Neural cell (in vitro differentiated cells): ENCODE data around the gene ADGRD1. TPM values are rescaled to one million over a fixed set of nuclear protein-coding genes. Genes with fewer than 3 reads are reported as not detected.

Experiments used
- H2AFZ ChIP-seq: fragments of 200-600, 300-800 bp; sonication (generic), shearing (Covaris generic); 2 replicates; pipeline ENCODE4 v1.6.0; 2014; ENCODE audit warnings: low read depth, mild to moderate bottlenecking, antibody characterized with exemption, low read length, moderate library complexity
- H3F3A ChIP-seq: fragments of 200-600 bp; shearing (Covaris generic); 2 replicates; pipeline ENCODE4 v1.6.1; 2016; ENCODE audit warnings: mild to moderate bottlenecking, moderate library complexity, mixed read lengths, antibody characterized with exemption, low read length; ENCODE audit not compliant: insufficient read depth, poor library complexity, severe bottlenecking
- H3K27ac ChIP-seq: fragments of 200-600, 300-800 bp; sonication (generic), shearing (Covaris generic); 2 replicates; pipeline ENCODE4 v1.5.1; 2014; ENCODE audit warnings: mild to moderate bottlenecking, low read length, moderate library complexity
- H3K27me3 ChIP-seq: fragments of 300-800, 200-600 bp; sonication (generic), shearing (Covaris generic); 2 replicates; pipeline ENCODE4 v1.6.0; 2014; ENCODE audit warnings: mild to moderate bottlenecking, low read depth, low read length, moderate library complexity; ENCODE audit not compliant: insufficient read depth
- H3K36me3 ChIP-seq: fragments of 300-800, 200-600 bp; sonication (generic), shearing (Covaris generic); 2 replicates; pipeline ENCODE4 v1.5.1; 2014; ENCODE audit warnings: mild to moderate bottlenecking, antibody characterized with exemption, low read length, moderate library complexity; ENCODE audit not compliant: insufficient read depth
- H3K4me2 ChIP-seq: fragments of 300-800, 200-600 bp; sonication (generic), shearing (Covaris generic); 2 replicates; pipeline ENCODE4 v1.6.0; 2014; ENCODE audit warnings: mild to moderate bottlenecking, low read length
- H3K4me3 ChIP-seq: fragments of 300-800, 200-600 bp; sonication (generic), shearing (Covaris generic); 2 replicates; pipeline ENCODE4 v1.5.1; 2014; ENCODE audit warnings: mild to moderate bottlenecking, low read length, moderate library complexity
- H3K79me2 ChIP-seq: fragments of 200-600 bp; shearing (Covaris generic); replicated peaks from 2 replicates; pipeline ENCODE4 v1.6.0; 2014; ENCODE audit warnings: mild to moderate bottlenecking, low read length, moderate library complexity; ENCODE audit not compliant: insufficient read depth
- H3K9ac ChIP-seq: fragments of 300-800, 200-600 bp; sonication (generic), shearing (Covaris generic); 2 replicates; pipeline ENCODE4 v1.6.1; 2016; ENCODE audit warnings: mild to moderate bottlenecking, low read length, mixed read lengths
- H3K9me2 ChIP-seq: fragments of 200-600 bp; shearing (Covaris generic); 2 replicates; pipeline ENCODE4 v1.6.1; 2016; ENCODE audit warnings: mild to moderate bottlenecking, low read length, mixed read lengths; ENCODE audit not compliant: insufficient read depth
- H3K9me3 ChIP-seq: fragments of 200-600, 300-800 bp; sonication (generic), shearing (Covaris generic); 2 replicates; pipeline ENCODE4 v1.6.1; 2016; ENCODE audit warnings: mild to moderate bottlenecking, mixed run types, low read length, moderate library complexity, mixed read lengths
- H4K20me1 ChIP-seq: fragments of 200-600 bp; shearing (Covaris generic); 2 replicates; pipeline ENCODE4 v1.6.1; 2016; ENCODE audit warnings: mild to moderate bottlenecking, mixed run types; ENCODE audit not compliant: insufficient read depth
- EP300 ChIP-seq: fragments of 450-650 bp; conservative IDR thresholded peaks from 2 replicates; pipeline ENCODE4 v1.6.1; 2014; ENCODE audit warnings: antibody characterized with exemption, mild to moderate bottlenecking, moderate library complexity; ENCODE audit not compliant: poor library complexity, severe bottlenecking
- EZH2 ChIP-seq: fragments of 200-600, 300-800 bp; shearing (Covaris generic), sonication (generic); IDR thresholded peaks from 2 replicates; pipeline ENCODE4 v1.6.1; 2014; ENCODE audit warnings: antibody characterized with exemption, low read length, borderline replicate concordance, mild to moderate bottlenecking; ENCODE audit not compliant: insufficient read depth, poor library complexity, severe bottlenecking
- MXI1 ChIP-seq: fragments of 450-650 bp; conservative IDR thresholded peaks from 2 replicates; pipeline ENCODE4 v1.6.1; 2014; ENCODE audit warnings: antibody characterized with exemption, mild to moderate bottlenecking; ENCODE audit not compliant: poor library complexity, severe bottlenecking
- POLR2AphosphoS5 ChIP-seq: IDR thresholded peaks from 2 replicates; pipeline ENCODE4 v1.6.1; 2012
- RAD21 ChIP-seq: fragments of 450-650 bp; conservative IDR thresholded peaks from 2 replicates; pipeline ENCODE4 v1.6.1; 2014; ENCODE audit warnings: antibody characterized with exemption, mild to moderate bottlenecking, moderate library complexity
- REST ChIP-seq: IDR thresholded peaks from 2 replicates; pipeline ENCODE4 v1.6.1; 2012; ENCODE audit warnings: borderline replicate concordance
- SMC3 ChIP-seq: fragments of 450-650 bp; conservative IDR thresholded peaks from 2 replicates; pipeline ENCODE4 v1.6.1; 2014; ENCODE audit warnings: antibody characterized with exemption, mild to moderate bottlenecking, moderate library complexity; ENCODE audit not compliant: poor library complexity
- TAF1 ChIP-seq: IDR thresholded peaks from 2 replicates; pipeline ENCODE4 v1.6.1; 2012; ENCODE audit warnings: low read depth
- polyA plus RNA-seq: library from polyadenylated mRNA; depleted of rRNA; stranded (reverse); fragments of >200 nt; gene quantifications from 2 replicates; pipeline ENCODE4 v1.2.3, GENCODE V29; 2014
- TF ChIP-seq, protein P1 (sequence below): fragments of 450-650 bp; IDR thresholded peaks from 2 replicates; pipeline ENCODE4 v1.5.1; 2014; ENCODE audit warnings: antibody characterized with exemption, mild to moderate bottlenecking, moderate library complexity; ENCODE audit not compliant: poor library complexity, severe bottlenecking

The ADGRD1 gene
- polyA plus RNA-seq, 1 donor from 2014 or later = 1.7 TPM

DNA sequence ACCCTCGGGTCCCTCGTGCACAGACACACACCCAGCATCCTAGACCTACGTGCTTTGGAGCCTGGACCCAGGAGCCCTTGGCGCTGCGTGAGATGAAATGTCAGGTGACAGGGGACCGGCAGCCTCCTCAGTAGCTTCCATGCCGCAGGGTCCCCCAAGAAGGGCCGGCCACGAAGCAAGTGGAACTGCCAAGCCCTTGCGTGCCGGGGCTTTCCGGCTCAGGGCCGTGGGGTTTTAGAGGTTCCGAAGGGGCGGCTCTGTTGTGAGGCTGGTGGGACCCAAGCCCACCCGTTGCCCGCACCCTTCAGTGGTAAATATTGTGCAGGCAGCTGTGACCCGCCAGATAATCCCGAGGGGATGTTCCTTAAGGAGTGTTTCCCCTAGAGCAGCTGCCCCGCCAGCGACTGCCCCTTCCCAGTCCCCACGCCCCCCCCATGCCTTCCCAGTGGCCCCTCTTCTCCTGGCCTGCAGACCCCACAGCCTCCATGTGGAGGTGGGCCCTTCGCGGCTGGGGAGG, 133.7 kb downstream of the ADGRD1 start:
- Histone ChIP-seq H3K4me3 (no peak overlapping the region), H4K20me1 (no peaks in the 10 kb centered on the region), H3K27me3 (no peaks in the 10 kb centered on the region), H3K36me3 (no peaks in the 10 kb centered on the region), H3K79me2 (no peaks in the 10 kb centered on the region), H3K4me2 (no peak overlapping the region), H3K9ac (no peak overlapping the region), H3K9me3 (no peaks in the 10 kb centered on the region), H3K27ac (no peak overlapping the region), H3K9me2 (no peaks in the 10 kb centered on the region), H2AFZ (no peak overlapping the region), H3F3A (no peaks in the 10 kb centered on the region)
- TF ChIP-seq EZH2 (no peak), REST (no peak), SMC3 (no peak), TAF1 (no peak), MXI1 (no peak), RAD21 (no peak), EP300 (no peak), POLR2AphosphoS5 (no peak)
- TF ChIP-seq, protein P1, sequence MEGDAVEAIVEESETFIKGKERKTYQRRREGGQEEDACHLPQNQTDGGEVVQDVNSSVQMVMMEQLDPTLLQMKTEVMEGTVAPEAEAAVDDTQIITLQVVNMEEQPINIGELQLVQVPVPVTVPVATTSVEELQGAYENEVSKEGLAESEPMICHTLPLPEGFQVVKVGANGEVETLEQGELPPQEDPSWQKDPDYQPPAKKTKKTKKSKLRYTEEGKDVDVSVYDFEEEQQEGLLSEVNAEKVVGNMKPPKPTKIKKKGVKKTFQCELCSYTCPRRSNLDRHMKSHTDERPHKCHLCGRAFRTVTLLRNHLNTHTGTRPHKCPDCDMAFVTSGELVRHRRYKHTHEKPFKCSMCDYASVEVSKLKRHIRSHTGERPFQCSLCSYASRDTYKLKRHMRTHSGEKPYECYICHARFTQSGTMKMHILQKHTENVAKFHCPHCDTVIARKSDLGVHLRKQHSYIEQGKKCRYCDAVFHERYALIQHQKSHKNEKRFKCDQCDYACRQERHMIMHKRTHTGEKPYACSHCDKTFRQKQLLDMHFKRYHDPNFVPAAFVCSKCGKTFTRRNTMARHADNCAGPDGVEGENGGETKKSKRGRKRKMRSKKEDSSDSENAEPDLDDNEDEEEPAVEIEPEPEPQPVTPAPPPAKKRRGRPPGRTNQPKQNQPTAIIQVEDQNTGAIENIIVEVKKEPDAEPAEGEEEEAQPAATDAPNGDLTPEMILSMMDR = no peak

- no peaks in the 10 kb centered on the region for H3K9me3 ChIP-seq
- no peak for TF ChIP-seq EZH2
- TF ChIP-seq MXI1 = no peak
- TF ChIP-seq SMC3 = no peak
- TF ChIP-seq TAF1 = no peak
- TF ChIP-seq, protein P1 = no peak
- no peak for TF ChIP-seq RAD21
- TF ChIP-seq POLR2AphosphoS5 = no peak
- no peak for TF ChIP-seq REST
- no peak for TF ChIP-seq EP300
- no peak overlapping the region for H3K9ac ChIP-seq
- H2AFZ ChIP-seq = no peak overlapping the region
- H3K4me3 ChIP-seq = no peak overlapping the region
- H3K4me2 ChIP-seq = no peak overlapping the region
- no peaks in the 10 kb centered on the region for H3K9me2 ChIP-seq
- H3K36me3 ChIP-seq = no peaks in the 10 kb centered on the region
- no peaks in the 10 kb centered on the region for H4K20me1 ChIP-seq
- no peaks in the 10 kb centered on the region for H3F3A ChIP-seq
- no peaks in the 10 kb centered on the region for H3K79me2 ChIP-seq
- no peak overlapping the region for H3K27ac ChIP-seq
- H3K27me3 ChIP-seq = no peaks in the 10 kb centered on the region
These were observed 134.4 kb downstream of the ADGRD1 start for GRCh38 chr12:131087991-131088700.
